ENCODE data around the gene TTC7B. TPM values are rescaled to one million over a fixed set of nuclear protein-coding genes. Genes with fewer than 3 reads are reported as not detected.

TTC7B gene
- polyA plus RNA-seq, 1 donor from 2014 or later = 19.9 TPM

DNA sequence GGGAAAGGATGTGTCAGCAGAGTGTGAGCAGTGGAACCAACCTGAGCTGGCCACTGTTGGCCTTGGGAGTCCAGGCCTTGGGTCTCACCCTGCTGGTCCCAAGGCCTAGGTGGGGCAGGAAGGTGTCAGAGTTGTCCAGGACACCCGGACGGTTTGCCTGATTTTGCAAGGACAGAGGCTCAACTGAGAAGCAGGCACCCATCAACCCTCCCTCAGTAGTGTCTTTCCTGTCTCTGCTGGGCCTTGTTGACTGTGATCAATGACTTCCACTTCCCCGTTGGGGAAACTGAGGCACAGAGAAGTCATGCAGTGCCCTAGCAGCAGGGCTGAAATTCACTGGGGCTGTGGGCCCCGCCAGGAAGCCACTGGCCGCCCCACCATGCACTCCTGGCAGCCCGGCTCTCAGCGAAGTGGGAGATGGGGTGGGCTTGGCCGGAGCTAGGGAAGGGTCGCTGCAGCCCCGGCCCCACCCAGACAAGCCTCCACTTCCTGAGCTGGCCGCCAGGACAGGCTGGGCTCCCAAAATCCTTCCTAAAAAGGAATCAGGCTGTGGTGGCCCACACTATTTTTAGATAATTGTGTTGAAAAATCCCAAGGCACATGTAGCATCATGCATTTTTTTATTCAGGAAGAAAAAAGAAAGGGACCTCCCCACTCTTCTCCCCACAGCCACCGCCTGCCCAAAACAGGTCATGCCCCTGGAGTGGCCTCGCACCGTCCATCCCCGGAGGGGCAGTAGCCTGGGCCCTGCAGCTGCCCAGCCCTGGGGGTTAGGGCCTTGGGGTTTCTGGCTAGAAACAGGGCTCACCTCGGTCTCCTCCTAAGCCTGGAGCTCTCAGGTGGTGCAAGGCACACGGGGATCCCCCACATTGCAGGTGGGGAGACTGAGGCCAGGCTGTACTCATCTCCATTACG lies 292.0 kb downstream of the TTC7B start:
- Histone ChIP-seq H3K9me3 (ENCODE audit: low read length) (no peaks in the 10 kb centered on the region), H3K79me2 (replicated peaks; ENCODE audit: insufficient read depth, low read length) (no peaks in the 10 kb centered on the region), H3F3A (ENCODE audit: insufficient read depth, low read length, poor library complexity, severe bottlenecking) (no peaks in the 10 kb centered on the region), H2AFZ (ENCODE audit: low read depth, low read length) (no peak overlapping the region), H3K36me3 (ENCODE audit: insufficient read depth, low read length) (no peaks in the 10 kb centered on the region), H3K27ac (ENCODE audit: low read length) (no peak overlapping the region), H3K9ac (ENCODE audit: low read length) (no peak overlapping the region), H4K20me1 (ENCODE audit: insufficient read depth) (no peaks in the 10 kb centered on the region), H3K4me2 (ENCODE audit: low read length) (no peak overlapping the region), H3K9me2 (ENCODE audit: insufficient read depth, low read length) (no peaks in the 10 kb centered on the region), H3K27me3 (ENCODE audit: insufficient read depth, low read depth, low read length) (no peaks in the 10 kb centered on the region), H3K4me3 (ENCODE audit: low read length) (no peak overlapping the region)
- TF ChIP-seq RAD21 (conservative IDR thresholded peaks at IDR 0.05) (no peak), POLR2AphosphoS5 (IDR thresholded peaks at IDR 0.05) (no peak), MXI1 (conservative IDR thresholded peaks at IDR 0.05; ENCODE audit: poor library complexity, severe bottlenecking) (no peak), TAF1 (IDR thresholded peaks at IDR 0.05; ENCODE audit: low read depth) (no peak), SMC3 (conservative IDR thresholded peaks at IDR 0.05; ENCODE audit: poor library complexity) (no peak), EP300 (conservative IDR thresholded peaks at IDR 0.05; ENCODE audit: poor library complexity, severe bottlenecking) (no peak), EZH2 (IDR thresholded peaks at IDR 0.05; ENCODE audit: borderline replicate concordance, insufficient read depth, low read length, poor library complexity, severe bottlenecking) (no peak)
- TF ChIP-seq, protein P1, sequence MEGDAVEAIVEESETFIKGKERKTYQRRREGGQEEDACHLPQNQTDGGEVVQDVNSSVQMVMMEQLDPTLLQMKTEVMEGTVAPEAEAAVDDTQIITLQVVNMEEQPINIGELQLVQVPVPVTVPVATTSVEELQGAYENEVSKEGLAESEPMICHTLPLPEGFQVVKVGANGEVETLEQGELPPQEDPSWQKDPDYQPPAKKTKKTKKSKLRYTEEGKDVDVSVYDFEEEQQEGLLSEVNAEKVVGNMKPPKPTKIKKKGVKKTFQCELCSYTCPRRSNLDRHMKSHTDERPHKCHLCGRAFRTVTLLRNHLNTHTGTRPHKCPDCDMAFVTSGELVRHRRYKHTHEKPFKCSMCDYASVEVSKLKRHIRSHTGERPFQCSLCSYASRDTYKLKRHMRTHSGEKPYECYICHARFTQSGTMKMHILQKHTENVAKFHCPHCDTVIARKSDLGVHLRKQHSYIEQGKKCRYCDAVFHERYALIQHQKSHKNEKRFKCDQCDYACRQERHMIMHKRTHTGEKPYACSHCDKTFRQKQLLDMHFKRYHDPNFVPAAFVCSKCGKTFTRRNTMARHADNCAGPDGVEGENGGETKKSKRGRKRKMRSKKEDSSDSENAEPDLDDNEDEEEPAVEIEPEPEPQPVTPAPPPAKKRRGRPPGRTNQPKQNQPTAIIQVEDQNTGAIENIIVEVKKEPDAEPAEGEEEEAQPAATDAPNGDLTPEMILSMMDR (IDR thresholded peaks at IDR 0.05; ENCODE audit: poor library complexity, severe bottlenecking) = no peak
- TF ChIP-seq, protein P2, sequence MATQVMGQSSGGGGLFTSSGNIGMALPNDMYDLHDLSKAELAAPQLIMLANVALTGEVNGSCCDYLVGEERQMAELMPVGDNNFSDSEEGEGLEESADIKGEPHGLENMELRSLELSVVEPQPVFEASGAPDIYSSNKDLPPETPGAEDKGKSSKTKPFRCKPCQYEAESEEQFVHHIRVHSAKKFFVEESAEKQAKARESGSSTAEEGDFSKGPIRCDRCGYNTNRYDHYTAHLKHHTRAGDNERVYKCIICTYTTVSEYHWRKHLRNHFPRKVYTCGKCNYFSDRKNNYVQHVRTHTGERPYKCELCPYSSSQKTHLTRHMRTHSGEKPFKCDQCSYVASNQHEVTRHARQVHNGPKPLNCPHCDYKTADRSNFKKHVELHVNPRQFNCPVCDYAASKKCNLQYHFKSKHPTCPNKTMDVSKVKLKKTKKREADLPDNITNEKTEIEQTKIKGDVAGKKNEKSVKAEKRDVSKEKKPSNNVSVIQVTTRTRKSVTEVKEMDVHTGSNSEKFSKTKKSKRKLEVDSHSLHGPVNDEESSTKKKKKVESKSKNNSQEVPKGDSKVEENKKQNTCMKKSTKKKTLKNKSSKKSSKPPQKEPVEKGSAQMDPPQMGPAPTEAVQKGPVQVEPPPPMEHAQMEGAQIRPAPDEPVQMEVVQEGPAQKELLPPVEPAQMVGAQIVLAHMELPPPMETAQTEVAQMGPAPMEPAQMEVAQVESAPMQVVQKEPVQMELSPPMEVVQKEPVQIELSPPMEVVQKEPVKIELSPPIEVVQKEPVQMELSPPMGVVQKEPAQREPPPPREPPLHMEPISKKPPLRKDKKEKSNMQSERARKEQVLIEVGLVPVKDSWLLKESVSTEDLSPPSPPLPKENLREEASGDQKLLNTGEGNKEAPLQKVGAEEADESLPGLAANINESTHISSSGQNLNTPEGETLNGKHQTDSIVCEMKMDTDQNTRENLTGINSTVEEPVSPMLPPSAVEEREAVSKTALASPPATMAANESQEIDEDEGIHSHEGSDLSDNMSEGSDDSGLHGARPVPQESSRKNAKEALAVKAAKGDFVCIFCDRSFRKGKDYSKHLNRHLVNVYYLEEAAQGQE (IDR thresholded peaks at IDR 0.05; ENCODE audit: borderline replicate concordance) = no peak

DNA sequence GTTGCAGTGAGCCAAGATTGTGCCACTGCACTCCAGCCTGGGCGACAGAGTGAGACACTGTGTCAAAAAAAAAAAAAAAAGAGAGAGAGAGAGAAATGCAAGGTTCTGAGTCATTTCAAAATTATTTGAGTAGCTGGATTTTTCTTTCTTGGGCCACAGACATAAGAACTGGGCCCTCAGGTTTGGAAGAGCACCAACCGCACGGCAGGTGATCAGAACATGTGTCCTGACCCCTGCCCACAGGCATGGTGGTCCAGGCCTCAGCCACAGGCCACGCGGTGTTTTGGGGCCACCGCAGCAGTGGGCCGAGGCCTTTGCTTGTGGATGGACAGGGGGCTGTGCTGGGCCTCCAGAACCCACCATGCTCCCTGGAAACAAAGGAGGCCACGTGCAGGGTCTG lies 292.7 kb downstream of the TTC7B start:
- no peak overlapping the region for H3K27ac ChIP-seq (ENCODE audit: low read length)
- H3K36me3 ChIP-seq (ENCODE audit: insufficient read depth, low read length) = no peaks in the 10 kb centered on the region
- no peaks in the 10 kb centered on the region for H4K20me1 ChIP-seq (ENCODE audit: insufficient read depth)
- H3K4me3 ChIP-seq (ENCODE audit: low read length) = no peak overlapping the region
- no peak overlapping the region for H2AFZ ChIP-seq (ENCODE audit: low read depth, low read length)
- TF ChIP-seq MXI1 (conservative IDR thresholded peaks at IDR 0.05; ENCODE audit: poor library complexity, severe bottlenecking) (no peak), TAF1 (IDR thresholded peaks at IDR 0.05; ENCODE audit: low read depth) (no peak), SMC3 (conservative IDR thresholded peaks at IDR 0.05; ENCODE audit: poor library complexity) (no peak), POLR2AphosphoS5 (IDR thresholded peaks at IDR 0.05) (no peak), RAD21 (conservative IDR thresholded peaks at IDR 0.05) (no peak), EP300 (conservative IDR thresholded peaks at IDR 0.05; ENCODE audit: poor library complexity, severe bottlenecking) (no peak), EZH2 (IDR thresholded peaks at IDR 0.05; ENCODE audit: borderline replicate concordance, insufficient read depth, low read length, poor library complexity, severe bottlenecking) (no peak)
- TF ChIP-seq, protein P1 (IDR thresholded peaks at IDR 0.05; ENCODE audit: poor library complexity, severe bottlenecking) = no peak
- TF ChIP-seq, protein P2 (IDR thresholded peaks at IDR 0.05; ENCODE audit: borderline replicate concordance) = no peak
- H3K27me3 ChIP-seq (ENCODE audit: insufficient read depth, low read depth, low read length) = no peaks in the 10 kb centered on the region
- no peaks in the 10 kb centered on the region for H3K79me2 ChIP-seq (replicated peaks; ENCODE audit: insufficient read depth, low read length)
- H3F3A ChIP-seq (ENCODE audit: insufficient read depth, low read length, poor library complexity, severe bottlenecking) = no peaks in the 10 kb centered on the region
- H3K4me2 ChIP-seq (ENCODE audit: low read length) = no peak overlapping the region
- no peaks in the 10 kb centered on the region for H3K9me3 ChIP-seq (ENCODE audit: low read length)
- no peaks in the 10 kb centered on the region for H3K9me2 ChIP-seq (ENCODE audit: insufficient read depth, low read length)
- H3K9ac ChIP-seq (ENCODE audit: low read length) = no peak overlapping the region
